ENCODE measurements around the gene SLC35B2. TPM values are rescaled to one million over a fixed set of nuclear protein-coding genes. Genes with fewer than 3 reads are reported as not detected.

Gene SLC35B2
- total and polyA plus RNA-seq, 9 donors = 19.7 to 41.0 (median 27.1) TPM

DNA sequence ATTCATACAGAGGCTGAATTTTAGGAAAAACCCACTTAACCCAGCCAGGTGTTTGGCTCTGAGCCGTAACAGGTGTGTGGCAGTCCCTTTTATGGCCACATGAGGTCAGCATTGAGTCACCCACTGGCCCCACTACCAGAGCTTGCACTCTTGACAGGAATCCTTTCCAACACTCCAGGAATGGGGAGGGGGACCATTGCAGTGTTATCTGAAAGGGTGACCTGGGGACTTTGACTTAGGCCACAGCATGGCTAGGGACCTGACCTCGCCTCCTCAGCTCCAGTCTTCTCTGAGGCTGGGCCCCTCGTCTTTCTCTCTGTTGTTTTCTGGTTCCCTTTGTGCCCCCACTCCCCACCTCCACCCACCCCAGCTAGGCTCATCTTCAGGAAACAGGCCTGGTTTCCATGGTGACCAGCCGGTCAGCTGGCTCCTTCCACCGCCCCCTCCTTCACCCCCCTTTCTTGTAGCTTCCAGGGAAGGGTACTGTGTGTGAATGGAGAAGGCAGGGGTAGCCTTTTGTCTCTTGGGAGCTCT, 10.8 kb upstream of the SLC35B2 start:
- no peaks in the 10 kb centered on the region for H3K9me3 ChIP-seq
- H3K4me1 ChIP-seq (ENCODE audit: insufficient read depth) = peaks cover 9% of the 10 kb centered on the region
- WGBS, 3 donors = 14 to 20% (median 18%) methylated on average over 5 of the region's 5 CpGs
- TF ChIP-seq EP300 (IDR thresholded peaks at IDR 0.05) = no peak
- TF ChIP-seq, protein P1, sequence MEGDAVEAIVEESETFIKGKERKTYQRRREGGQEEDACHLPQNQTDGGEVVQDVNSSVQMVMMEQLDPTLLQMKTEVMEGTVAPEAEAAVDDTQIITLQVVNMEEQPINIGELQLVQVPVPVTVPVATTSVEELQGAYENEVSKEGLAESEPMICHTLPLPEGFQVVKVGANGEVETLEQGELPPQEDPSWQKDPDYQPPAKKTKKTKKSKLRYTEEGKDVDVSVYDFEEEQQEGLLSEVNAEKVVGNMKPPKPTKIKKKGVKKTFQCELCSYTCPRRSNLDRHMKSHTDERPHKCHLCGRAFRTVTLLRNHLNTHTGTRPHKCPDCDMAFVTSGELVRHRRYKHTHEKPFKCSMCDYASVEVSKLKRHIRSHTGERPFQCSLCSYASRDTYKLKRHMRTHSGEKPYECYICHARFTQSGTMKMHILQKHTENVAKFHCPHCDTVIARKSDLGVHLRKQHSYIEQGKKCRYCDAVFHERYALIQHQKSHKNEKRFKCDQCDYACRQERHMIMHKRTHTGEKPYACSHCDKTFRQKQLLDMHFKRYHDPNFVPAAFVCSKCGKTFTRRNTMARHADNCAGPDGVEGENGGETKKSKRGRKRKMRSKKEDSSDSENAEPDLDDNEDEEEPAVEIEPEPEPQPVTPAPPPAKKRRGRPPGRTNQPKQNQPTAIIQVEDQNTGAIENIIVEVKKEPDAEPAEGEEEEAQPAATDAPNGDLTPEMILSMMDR (IDR thresholded peaks at IDR 0.05) = peak in 1 of 3 donors; percentile 61
- H3K36me3 ChIP-seq = no peaks in the 10 kb centered on the region
- DNase-seq = no peak
- no peak overlapping the region for H3K4me3 ChIP-seq
- intact Hi-C loops (cut with DNase I) = no loop called here
- H3K27me3 ChIP-seq = no peaks in the 10 kb centered on the region
- no peak overlapping the region for H3K27ac ChIP-seq

DNA sequence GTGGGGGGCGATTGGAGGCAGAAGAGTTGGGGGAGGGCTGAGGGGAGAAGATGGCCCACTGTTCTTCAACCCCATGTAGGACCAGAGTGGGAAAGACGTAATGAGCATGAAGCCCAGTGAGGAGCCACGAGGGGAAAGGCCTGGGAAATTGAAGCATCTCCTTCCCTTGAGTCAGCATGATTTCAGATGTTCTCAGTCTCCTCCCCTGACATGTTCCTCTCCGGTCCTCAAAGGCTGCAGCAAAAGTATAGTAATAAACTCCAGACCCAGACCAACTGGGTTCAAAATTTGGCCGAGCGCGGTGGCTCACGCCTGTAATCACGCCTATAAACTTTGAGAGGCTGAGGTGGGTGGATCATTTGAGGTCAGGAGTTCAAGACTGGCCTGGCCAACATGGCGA, 9.9 kb upstream of the SLC35B2 start:
- TF ChIP-seq, protein P1 (IDR thresholded peaks at IDR 0.05) = no peak
- TF ChIP-seq POLR2A (IDR thresholded peaks at IDR 0.05) = no peak
- no peak for TF ChIP-seq EP300 (IDR thresholded peaks at IDR 0.05)
- no peak for DNase-seq
- no peaks in the 10 kb centered on the region for H3K36me3 ChIP-seq
- no peak overlapping the region for H3K27ac ChIP-seq
- H3K27me3 ChIP-seq = no peaks in the 10 kb centered on the region
- no peak overlapping the region for H3K4me3 ChIP-seq
- no peaks in the 10 kb centered on the region for H3K9me3 ChIP-seq
- peaks cover 9% of the 10 kb centered on the region for H3K4me1 ChIP-seq (ENCODE audit: insufficient read depth)
- 56 to 64% (median 61%) methylated on average over 10 of the region's 10 CpGs for WGBS, 3 donors
- intact Hi-C loops (cut with DNase I) = no loop called here

DNA sequence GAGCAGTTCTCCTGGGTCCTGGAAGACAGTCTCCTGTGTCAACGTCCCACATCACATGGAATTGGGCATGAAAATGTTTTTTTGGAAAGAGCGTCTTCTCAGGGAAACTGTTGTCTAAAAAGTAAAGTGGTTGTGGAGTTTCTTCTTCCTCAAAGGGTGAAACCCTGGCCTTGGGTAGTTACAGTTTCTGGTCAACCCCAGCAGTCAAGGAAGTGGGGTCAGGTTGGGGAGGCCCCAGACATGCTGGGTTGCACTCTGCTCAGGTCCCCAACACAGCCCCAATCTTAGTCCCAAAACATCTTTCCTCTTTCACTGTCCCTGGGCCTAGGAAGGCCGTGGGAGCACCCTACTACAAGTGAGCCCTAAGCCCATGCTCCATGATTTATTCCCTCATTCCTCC, 9.0 kb upstream of the SLC35B2 start:
- peaks cover 9% of the 10 kb centered on the region for H3K4me1 ChIP-seq (ENCODE audit: insufficient read depth)
- 62 to 67% (median 64%) methylated on average over 3 of the region's 3 CpGs for WGBS, 3 donors
- no peak overlapping the region for H3K4me3 ChIP-seq
- H3K27me3 ChIP-seq = no peaks in the 10 kb centered on the region
- TF ChIP-seq POLR2A (IDR thresholded peaks at IDR 0.05) = no peak
- no peak for DNase-seq
- no peaks in the 10 kb centered on the region for H3K9me3 ChIP-seq
- intact Hi-C loops (cut with DNase I) = no loop called here
- H3K36me3 ChIP-seq = no peaks in the 10 kb centered on the region
- H3K27ac ChIP-seq = no peak overlapping the region

DNA sequence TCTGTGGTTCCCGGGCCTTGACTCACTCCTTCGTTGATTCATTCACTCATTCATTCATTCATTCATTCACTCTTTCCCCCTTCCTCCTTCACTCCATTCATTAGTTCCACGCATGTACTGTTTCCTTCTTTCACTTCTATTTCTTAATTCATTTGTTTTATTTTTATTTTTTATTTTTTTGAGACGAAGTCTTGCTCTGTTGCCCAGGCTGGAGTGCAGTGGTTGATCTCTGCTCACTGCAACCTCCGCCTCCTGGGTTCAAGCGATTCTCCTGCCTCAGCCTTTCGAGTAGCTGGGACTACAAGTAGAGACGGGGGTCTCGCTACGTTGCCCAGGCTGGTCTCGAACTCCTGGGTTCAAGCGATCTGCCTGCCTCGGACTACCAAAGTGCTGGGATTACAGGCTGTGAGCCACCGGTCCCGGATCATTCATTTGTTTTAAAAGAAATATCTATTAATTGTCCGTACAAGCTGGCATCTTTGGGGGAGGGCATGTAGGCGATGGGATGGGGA, 8.4 kb upstream of the SLC35B2 start:
- TF ChIP-seq, protein P1 (IDR thresholded peaks at IDR 0.05) = no peak
- no peak for TF ChIP-seq POLR2A (IDR thresholded peaks at IDR 0.05)
- no peak for TF ChIP-seq EP300 (IDR thresholded peaks at IDR 0.05)
- intact Hi-C loops (cut with DNase I) = no loop called here
- H3K36me3 ChIP-seq = no peaks in the 10 kb centered on the region
- H3K4me1 ChIP-seq (ENCODE audit: insufficient read depth) = peaks cover 9% of the 10 kb centered on the region
- no peaks in the 10 kb centered on the region for H3K9me3 ChIP-seq
- H3K27me3 ChIP-seq = no peaks in the 10 kb centered on the region
- H3K4me3 ChIP-seq = peak overlapping the region; percentile 79
- WGBS, 3 donors = 54 to 61% (median 59%) methylated on average over 17 of the region's 17 CpGs
- H3K27ac ChIP-seq = no peak overlapping the region
- DNase-seq = no peak

DNA sequence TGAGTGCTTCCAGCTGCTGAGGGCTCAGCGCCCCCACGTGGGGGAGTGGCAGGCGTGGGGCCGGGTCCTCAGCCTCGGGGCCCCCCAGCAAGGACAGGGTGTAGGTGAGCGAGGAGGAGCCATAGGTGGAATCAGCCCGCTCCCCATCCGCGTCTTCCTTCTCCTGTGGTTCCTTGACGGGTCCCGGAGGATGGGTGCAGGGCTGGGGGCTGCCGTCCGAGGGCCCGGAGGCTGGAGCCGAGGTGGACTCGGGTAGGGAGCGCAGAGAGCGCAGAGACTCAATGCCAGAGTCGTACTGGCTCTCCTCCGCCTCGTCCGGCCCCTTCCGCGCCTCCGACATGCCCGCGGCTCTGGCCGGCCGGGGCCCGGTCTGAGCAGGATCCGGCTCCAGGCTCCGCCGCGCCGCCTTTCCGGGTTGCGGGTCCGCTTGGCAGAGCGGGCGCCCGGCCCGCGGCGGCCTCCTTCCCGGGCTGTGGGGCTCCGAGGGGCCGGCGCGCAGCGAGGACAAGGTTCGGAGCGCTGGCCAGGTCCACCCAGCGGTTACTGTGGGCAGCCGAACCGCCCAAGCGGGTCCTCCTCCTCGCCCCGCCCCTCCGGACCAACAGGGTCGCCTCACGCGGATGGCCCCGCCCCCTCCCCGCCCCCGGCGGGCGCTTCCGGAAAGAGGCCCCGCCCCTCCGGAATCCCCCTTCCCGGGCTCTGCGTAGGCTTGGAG, 7.8 kb upstream of the SLC35B2 start, which contains the start of gene NFKBIE:
TSS of gene NFKBIE (minus strand) at position 545 of the 715 bp plus-strand sequence. CDS start at position 340, 205 bp downstream.
- WGBS, 3 donors = 0% methylated on average over 38 to 71 of the region's 72 CpGs
- intact Hi-C loops (cut with DNase I) = no loop called here
- DNase-seq = peak; percentile 96 to 98 (median 97)
- Histone ChIP-seq H3K36me3 (no peaks in the 10 kb centered on the region), H3K27me3 (no peaks in the 10 kb centered on the region), H3K27ac (peak within 1 kb of the TSS; percentile 41 to 49), H3K9me3 (no peaks in the 10 kb centered on the region), H3K4me3 (peak within 1 kb of the TSS; percentile 79), H3K4me1 (ENCODE audit: insufficient read depth) (peaks cover 9% of the 10 kb centered on the region)
- peak; percentile 33 for TF ChIP-seq POLR2A (IDR thresholded peaks at IDR 0.05)
- TF ChIP-seq EP300 (IDR thresholded peaks at IDR 0.05) = no peak
- TF ChIP-seq, protein P1 (IDR thresholded peaks at IDR 0.05) = peak in 1 of 3 donors; percentile 48

Data from ovary (tissue), 9 donors.